ENCODE data around the gene DDA1.

DNA sequence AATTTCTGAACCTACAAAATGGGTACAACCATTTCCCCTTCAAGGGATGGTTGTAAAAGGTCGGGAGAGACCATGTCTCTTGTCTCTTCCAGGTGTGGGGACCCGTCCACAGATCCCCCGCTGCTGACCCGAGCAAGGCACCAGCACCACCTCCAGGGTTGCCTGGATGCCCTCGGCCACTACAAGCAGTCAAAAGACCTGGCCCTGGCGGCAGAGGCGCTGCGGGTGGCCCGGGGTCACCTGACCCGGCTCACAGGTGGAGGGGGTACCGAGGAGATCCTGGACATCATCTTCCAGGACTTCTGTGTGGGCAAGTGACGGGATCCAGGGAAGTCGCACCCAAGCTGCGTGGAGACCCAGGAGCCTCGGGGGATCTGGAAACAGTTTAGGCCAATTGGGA lies 32.0 kb downstream of the DDA1 start:
- TF ChIP-seq, protein P1, sequence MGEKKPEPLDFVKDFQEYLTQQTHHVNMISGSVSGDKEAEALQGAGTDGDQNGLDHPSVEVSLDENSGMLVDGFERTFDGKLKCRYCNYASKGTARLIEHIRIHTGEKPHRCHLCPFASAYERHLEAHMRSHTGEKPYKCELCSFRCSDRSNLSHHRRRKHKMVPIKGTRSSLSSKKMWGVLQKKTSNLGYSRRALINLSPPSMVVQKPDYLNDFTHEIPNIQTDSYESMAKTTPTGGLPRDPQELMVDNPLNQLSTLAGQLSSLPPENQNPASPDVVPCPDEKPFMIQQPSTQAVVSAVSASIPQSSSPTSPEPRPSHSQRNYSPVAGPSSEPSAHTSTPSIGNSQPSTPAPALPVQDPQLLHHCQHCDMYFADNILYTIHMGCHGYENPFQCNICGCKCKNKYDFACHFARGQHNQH (CRISPR knock-in tag; IDR thresholded peaks at IDR 0.05), result no peak
- TF ChIP-seq, protein P2, sequence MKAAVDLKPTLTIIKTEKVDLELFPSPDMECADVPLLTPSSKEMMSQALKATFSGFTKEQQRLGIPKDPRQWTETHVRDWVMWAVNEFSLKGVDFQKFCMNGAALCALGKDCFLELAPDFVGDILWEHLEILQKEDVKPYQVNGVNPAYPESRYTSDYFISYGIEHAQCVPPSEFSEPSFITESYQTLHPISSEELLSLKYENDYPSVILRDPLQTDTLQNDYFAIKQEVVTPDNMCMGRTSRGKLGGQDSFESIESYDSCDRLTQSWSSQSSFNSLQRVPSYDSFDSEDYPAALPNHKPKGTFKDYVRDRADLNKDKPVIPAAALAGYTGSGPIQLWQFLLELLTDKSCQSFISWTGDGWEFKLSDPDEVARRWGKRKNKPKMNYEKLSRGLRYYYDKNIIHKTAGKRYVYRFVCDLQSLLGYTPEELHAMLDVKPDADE (CRISPR knock-in tag; IDR thresholded peaks at IDR 0.05), result no peak
